ACHN (cell line): Measurements from ENCODE around the gene OR10A4.
"Not testable (repeated sequence)": the region's sequence is repeated elsewhere in the genome, so short reads cannot be mapped to it uniquely, and the experiment has no call there.

ENCODE experiments used
- DNase-seq: peaks from one replicate; pipeline ENCODE4 v3.0.0-alpha.2; 2015
- in situ Hi-C: cut with HindIII; loops from 2 replicates; pipeline ENCODE4 v1.10.0; 2017; ENCODE audit warnings: low sequenced_read_pairs, low pct_ligation_motif_present, low pct_unique_long_range_greater_than_20kb

OR10A4 gene, protein sequence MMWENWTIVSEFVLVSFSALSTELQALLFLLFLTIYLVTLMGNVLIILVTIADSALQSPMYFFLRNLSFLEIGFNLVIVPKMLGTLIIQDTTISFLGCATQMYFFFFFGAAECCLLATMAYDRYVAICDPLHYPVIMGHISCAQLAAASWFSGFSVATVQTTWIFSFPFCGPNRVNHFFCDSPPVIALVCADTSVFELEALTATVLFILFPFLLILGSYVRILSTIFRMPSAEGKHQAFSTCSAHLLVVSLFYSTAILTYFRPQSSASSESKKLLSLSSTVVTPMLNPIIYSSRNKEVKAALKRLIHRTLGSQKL

DNA sequence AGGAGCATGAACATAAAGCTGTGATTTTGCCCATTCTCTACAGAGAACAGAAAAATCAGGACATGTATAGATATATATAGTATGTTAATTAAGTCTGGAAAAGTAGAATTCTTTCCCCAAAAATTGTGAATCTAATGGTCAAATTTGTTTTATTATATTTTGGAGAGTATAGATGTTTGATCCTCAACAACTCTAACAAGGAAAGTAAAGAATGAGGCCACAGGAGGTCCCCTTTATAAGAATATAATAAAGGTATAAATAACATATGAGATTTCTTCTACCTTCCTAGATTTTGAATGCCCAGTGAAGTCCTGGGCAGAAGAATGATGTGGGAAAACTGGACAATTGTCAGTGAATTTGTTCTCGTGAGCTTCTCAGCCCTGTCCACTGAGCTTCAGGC is at the start of gene OR10A4:
OR10A4 (plus strand) TSS at position 301 of the 400 bp plus-strand sequence; CDS start at position 324, 23 bp downstream.
- DNase-seq, result no peak
- in situ Hi-C loops, result no loop called here

DNA sequence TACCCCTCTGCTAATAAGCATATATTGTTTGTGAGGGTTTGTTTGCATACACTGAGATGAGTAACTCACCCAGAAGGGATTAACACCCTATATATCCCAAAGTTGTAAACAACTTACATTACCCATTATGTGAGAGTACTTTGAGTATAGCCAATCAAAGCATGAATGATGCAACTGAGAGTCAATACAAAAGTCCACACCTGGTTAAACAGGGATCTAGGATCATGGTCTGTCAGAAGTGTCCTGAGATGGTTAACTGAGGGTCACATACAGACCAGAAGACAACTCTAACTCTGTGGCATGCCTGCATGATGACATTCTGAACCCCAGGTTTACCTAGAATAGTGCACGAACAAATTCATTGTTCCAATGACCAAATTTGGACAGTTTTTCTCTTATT is 48.3 kb upstream of the OR10A4 start:
- in situ Hi-C loops, result no loop called here
- DNase-seq, result no peak

- in situ Hi-C loops, result no loop called here
- DNase-seq, result no peak
These were observed 43.1 kb upstream of the OR10A4 start for GRCh38 chr11:6833356-6833755.

DNA sequence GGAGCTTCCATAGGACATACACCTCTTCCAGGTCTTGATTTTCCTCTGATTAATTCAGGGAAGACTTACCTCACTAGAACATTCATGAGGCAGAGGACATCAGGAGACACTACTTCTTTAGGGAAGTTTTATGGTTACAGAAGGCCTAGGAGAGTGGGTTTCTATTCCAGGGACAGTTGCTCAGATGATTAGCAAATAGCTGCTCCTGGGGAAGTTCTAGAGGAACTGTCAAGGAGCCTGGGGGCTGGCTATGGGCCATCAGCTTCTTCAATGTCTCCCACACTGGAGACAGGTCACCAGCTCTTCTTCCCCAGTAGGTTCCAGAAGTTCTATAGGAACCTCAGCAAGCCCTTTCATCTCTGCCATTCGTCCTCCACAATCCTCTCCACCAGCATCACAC is 42.4 kb upstream of the OR10A4 start:
- in situ Hi-C loops, result no loop called here
- DNase-seq, result no peak

DNA sequence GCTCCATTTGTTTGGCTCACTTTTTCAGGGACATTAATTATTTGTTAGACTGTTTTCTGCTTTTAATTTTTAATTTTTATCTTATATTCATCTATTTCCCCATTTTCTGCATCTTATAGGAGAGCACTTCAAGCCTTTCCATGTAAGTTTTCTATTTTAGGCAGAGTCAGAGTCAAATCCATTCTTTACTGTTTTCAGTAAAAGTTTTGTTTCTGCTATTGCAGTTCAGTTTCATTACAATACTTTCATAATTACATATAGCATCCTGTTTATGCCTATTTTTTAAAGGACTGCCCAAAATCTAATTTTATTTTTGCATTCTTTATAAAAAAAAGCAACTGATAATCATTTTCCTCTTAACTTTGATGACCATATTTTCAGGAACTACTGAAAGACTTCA is 34.7 kb upstream of the OR10A4 start:
- DNase-seq, result no peak
- in situ Hi-C loops, result no loop called here

DNA sequence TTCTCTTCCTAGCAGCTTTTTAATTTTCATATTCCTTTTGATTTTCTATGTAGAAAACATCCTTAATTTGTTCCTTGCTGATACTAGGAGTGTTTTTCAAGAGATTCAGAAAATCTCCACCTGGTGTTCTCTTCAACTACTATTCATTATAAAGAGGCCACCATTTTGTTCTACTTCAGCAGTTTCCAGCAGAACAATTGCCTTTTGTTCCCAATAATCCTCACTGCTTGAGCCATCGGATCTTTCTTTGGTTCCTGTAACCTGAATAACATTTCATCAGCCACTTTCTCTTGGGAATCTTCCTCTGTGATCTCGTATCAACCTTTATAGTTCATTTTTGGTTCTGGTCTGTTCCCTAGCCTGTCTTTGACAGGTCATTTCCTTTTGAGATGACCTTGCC is 32.8 kb upstream of the OR10A4 start:
- DNase-seq, result no peak
- in situ Hi-C loops, result no loop called here

GRCh38 chr11:6844356-6844755 is 32.1 kb upstream of the OR10A4 start:
- no peak for DNase-seq
- in situ Hi-C loops, result no loop called here

DNA sequence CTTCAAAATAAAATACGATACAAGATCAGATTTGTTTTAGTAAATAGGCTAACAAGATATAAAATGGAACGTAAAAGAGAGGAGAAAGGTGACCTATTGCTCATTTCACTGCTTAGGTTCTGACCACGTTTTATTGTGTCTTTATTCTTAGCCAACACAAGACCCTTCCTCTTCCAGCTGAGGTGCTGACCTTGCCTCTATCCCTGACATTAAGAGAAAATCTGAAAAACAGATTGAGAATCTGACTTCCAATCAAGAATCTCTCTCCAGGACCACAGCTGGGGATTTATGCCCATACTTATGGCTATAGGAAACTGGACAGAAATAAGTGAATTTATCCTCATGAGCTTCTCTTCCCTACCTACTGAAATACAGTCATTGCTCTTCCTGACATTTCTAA is 31.0 kb upstream of the OR10A4 start, which contains the start of gene OR10A5:
OR10A5 (plus strand) TSS at position 301 of the 400 bp plus-strand sequence; CDS start at position 301, 0 bp downstream.
- in situ Hi-C loops, result no loop called here
- no peak for DNase-seq

GRCh38 chr11:6850526-6850925 is 25.9 kb upstream of the OR10A4 start:
- no peak for DNase-seq
- in situ Hi-C loops, result no loop called here

- DNase-seq, in situ Hi-C loops: not testable (repeated sequence)
These were observed 21.6 kb upstream of the OR10A4 start for GRCh38 chr11:6854801-6855200.

- in situ Hi-C loops, result no loop called here
- peak; percentile 1 for DNase-seq
These were observed 20.4 kb upstream of the OR10A4 start for GRCh38 chr11:6855971-6856541.

GRCh38 chr11:6856871-6857270 is 19.6 kb upstream of the OR10A4 start:
- in situ Hi-C loops, result no loop called here

DNA sequence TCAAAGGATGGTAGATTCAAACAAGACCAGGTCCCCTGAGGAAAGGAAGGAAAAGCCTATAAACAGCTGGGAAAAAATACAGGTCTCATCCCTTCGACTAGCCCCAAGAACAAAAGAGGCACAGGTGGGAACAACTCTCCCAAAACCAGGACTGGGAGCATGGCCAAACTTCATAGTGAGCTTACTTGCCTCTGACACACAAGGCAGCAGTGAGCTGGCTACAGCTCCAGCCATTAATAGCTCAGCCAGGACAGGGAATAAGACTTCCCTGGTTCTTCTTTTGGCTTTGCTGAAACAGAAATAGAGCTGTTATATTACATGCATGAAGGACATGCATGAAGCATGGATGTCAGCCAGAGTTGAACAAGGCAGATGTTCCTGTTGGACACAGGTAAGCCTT is 13.5 kb upstream of the OR10A4 start, which contains the start of gene OR10A2:
OR10A2 (plus strand) TSS at position 97 of the 400 bp plus-strand sequence. CDS start 6,698 bp downstream, outside the sequence.
- in situ Hi-C loops, result no loop called here
- DNase-seq, result no peak

More at GRCh38 chr11:6856871-6857270, 19.6 kb upstream of the OR10A4 start:
- no peak for DNase-seq

- in situ Hi-C loops, result no loop called here
- no peak for DNase-seq
These were observed 12.0 kb upstream of the OR10A4 start for GRCh38 chr11:6864438-6864837.

GRCh38 chr11:6871278-6871677 is 5.1 kb upstream of the OR10A4 start:
- in situ Hi-C loops, result no loop called here
- no peak for DNase-seq

DNA sequence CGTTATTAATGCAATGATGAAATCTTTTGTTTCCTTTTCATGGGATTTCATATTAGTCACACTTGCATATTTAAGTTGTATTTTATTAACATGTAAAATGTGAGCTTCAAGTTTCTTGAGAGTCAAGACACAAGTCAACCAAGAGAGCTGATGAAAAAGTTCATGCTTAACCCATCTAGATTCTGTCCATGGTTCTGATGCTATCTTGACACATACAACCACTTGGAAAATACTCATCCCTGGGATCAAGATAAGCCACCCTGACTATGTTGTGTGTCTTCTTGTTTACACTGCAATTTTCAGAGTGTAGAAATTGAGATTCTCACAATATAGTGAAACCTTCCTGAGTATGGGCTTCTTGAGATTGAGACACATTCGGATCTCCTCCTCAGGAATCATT is 664 bp upstream of the OR10A4 start:
- no peak for DNase-seq
- in situ Hi-C loops, result no loop called here

DNA sequence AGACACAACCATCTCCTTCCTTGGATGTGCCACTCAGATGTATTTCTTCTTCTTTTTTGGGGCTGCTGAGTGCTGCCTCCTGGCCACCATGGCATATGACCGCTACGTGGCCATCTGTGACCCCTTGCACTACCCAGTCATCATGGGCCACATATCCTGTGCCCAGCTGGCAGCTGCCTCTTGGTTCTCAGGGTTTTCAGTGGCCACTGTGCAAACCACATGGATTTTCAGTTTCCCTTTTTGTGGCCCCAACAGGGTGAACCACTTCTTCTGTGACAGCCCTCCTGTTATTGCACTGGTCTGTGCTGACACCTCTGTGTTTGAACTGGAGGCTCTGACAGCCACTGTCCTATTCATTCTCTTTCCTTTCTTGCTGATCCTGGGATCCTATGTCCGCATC is 489 bp downstream of the OR10A4 start:
- in situ Hi-C loops, result no loop called here
- no peak for DNase-seq

- in situ Hi-C loops, result no loop called here
- no peak for DNase-seq
These were observed 6.3 kb downstream of the OR10A4 start for GRCh38 chr11:6882751-6883150.

GRCh38 chr11:6887711-6888110 is 11.3 kb downstream of the OR10A4 start:
- in situ Hi-C loops, result not testable (repeated sequence)

GRCh38 chr11:6888830-6889229 is 12.4 kb downstream of the OR10A4 start:
- DNase-seq, result no peak
- in situ Hi-C loops, result no loop called here

More at GRCh38 chr11:6887711-6888110, 11.3 kb downstream of the OR10A4 start:
- DNase-seq, result not testable (repeated sequence)
